Measurements from ENCODE around the gene KCNQ1. TPM values are rescaled to one million over a fixed set of nuclear protein-coding genes. Genes with fewer than 3 reads are reported as not detected.

Gene KCNQ1
- total and polyA plus RNA-seq, 8 donors = 7.1 to 37.7 (median 9.9) TPM

DNA sequence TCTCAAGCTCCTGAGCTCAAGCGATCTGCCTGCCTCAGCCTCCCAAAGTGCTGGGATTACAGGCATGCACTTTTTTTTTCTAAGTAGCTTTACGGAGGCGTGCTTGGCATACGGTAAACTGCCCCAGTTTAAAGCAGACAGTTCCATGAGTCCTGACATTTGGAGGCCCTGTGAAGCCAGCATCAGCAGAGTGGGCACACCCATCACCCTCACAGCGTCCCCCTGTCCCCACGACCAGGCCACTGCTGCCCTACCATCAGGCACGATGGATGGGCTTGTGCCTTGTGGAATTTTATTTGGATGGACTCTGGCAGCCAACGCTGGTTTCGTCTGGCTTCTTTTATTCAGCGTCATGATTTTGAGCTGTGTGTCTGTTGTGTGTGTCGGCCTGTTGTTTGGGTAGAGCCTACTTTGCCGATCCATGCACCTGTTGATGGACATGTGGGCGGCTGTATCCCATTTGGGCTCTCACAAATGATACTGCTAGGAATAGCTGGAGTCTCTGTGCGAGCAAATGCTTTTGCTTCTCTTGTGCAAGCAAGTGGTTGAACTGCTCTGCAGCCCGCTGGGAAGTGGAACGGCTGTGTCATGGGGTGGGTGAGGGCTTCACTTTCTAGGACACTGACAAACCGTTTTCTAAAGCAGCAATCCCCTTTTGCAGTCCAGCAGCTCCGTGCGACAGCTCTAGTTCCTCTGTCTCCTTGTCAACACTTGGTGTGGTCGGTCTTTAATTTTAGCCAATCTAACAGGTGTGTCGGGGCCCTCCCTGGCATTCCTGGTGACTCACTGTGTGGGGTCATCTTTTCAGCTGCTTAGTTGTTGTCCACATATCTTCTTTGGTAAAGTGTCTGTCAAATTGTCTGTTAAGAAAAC lies 23.8 kb downstream of the KCNQ1 start:
- intact Hi-C loops (cut with DNase I) = no loop called here
- Histone ChIP-seq H3K27me3 (no peaks in the 10 kb centered on the region), H3K27ac (no peak overlapping the region), H3K4me3 (no peak overlapping the region), H3K36me3 (no peaks in the 10 kb centered on the region), H3K9me3 (no peaks in the 10 kb centered on the region), H3K4me1 (peaks cover 0 to 10% of the 10 kb centered on the region in 2 donors)
- no peak for ATAC-seq
- no peak for DNase-seq
- TF ChIP-seq, protein P1, sequence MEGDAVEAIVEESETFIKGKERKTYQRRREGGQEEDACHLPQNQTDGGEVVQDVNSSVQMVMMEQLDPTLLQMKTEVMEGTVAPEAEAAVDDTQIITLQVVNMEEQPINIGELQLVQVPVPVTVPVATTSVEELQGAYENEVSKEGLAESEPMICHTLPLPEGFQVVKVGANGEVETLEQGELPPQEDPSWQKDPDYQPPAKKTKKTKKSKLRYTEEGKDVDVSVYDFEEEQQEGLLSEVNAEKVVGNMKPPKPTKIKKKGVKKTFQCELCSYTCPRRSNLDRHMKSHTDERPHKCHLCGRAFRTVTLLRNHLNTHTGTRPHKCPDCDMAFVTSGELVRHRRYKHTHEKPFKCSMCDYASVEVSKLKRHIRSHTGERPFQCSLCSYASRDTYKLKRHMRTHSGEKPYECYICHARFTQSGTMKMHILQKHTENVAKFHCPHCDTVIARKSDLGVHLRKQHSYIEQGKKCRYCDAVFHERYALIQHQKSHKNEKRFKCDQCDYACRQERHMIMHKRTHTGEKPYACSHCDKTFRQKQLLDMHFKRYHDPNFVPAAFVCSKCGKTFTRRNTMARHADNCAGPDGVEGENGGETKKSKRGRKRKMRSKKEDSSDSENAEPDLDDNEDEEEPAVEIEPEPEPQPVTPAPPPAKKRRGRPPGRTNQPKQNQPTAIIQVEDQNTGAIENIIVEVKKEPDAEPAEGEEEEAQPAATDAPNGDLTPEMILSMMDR (IDR thresholded peaks at IDR 0.05) = no peak

DNA sequence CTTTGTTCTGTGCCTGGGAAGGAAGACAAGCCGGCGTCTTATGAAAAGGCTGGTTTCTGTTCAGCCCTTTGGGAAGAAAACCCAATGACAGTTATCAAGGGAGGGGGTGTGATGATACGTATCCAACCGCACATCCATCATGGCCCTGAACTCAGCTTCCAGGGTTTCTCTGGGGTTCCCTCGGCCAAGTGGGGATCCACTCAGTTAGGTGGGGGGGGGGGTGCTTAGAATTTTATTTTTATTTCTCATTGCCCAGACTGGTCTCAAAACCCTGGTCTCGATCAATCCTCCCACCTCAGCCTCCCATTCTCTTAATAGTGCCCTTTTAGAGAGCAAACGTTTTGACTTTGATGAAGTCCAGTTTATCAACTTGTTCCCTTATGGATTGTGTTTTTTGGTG lies 25.7 kb downstream of the KCNQ1 start:
- no peak overlapping the region for H3K27ac ChIP-seq
- H3K9me3 ChIP-seq = no peaks in the 10 kb centered on the region
- H3K36me3 ChIP-seq = no peaks in the 10 kb centered on the region
- ATAC-seq (no peak), DNase-seq (no peak)
- intact Hi-C loops (cut with DNase I) = no loop called here
- peaks cover 0 to 10% of the 10 kb centered on the region in 2 donors for H3K4me1 ChIP-seq
- TF ChIP-seq, protein P1 (IDR thresholded peaks at IDR 0.05) = no peak
- no peak overlapping the region for H3K4me3 ChIP-seq
- H3K27me3 ChIP-seq = no peaks in the 10 kb centered on the region

DNA sequence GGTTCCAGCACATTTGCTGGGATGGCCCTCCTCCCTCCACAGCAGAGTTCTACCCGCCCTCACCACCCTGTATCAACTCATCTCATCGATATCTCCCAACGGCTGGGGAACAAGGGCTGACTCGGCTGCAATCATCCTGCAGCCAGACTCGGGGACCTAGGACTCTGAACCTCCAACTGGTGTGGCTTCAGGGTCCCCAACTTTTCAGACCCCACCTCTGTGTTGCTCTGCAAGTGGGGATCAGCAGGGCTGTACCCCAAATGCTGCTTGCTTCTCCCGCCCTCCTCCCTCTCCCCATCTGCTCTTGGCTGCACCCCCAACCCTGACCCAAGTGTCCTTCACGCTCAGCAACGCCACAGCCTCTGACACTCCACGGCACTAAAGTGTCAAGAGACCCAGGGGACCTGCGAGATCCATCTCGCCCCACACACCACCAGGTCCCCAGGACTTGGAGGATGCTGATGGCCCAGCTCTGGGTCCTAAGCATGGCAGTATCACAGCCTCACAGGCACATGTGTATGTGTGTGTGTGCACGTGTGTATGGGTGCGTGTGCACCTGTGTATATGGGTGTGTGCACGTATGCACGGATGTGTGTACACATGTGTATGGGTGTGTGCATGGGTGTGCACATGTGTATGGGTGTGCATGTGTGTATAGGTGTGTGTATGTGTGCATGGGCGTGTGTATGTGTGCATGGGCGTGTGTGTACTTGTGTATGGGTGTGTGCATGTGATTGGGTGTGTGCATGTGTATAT lies 26.4 kb downstream of the KCNQ1 start:
- TF ChIP-seq, protein P1 (IDR thresholded peaks at IDR 0.05) = no peak
- Histone ChIP-seq H3K4me1 (peaks cover 0 to 10% of the 10 kb centered on the region in 2 donors), H3K9me3 (no peaks in the 10 kb centered on the region), H3K4me3 (no peak overlapping the region), H3K27me3 (no peaks in the 10 kb centered on the region), H3K36me3 (no peaks in the 10 kb centered on the region), H3K27ac (no peak overlapping the region)
- intact Hi-C loops (cut with DNase I) = no loop called here
- ATAC-seq (no peak), DNase-seq (no peak)

DNA sequence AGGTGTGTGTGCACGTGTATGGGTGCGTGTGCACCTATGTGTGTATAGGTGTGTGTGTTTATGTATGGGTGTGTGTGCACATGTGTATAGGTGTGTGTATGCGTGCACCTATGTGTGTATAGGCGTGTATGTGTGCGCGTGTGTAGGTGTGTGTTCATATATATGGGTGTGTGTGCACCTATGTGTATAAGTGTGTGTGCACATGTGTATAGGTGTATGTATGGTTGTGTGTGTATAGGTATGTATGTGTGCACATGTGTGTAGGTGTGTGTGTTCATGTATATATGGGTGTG lies 26.9 kb downstream of the KCNQ1 start:
- no peak overlapping the region for H3K27ac ChIP-seq
- TF ChIP-seq, protein P1 (IDR thresholded peaks at IDR 0.05) = no peak
- H3K4me1 ChIP-seq = peaks cover 0 to 10% of the 10 kb centered on the region in 2 donors
- ATAC-seq (no peak), DNase-seq (no peak)
- H3K9me3 ChIP-seq = no peaks in the 10 kb centered on the region
- intact Hi-C loops (cut with DNase I) = no loop called here
- no peaks in the 10 kb centered on the region for H3K27me3 ChIP-seq
- H3K36me3 ChIP-seq = no peaks in the 10 kb centered on the region
- H3K4me3 ChIP-seq = no peak overlapping the region

GRCh38 chr11:2472428-2473186 lies 27.8 kb downstream of the KCNQ1 start:
- Histone ChIP-seq H3K36me3 (no peaks in the 10 kb centered on the region), H3K9me3 (no peaks in the 10 kb centered on the region), H3K27me3 (no peaks in the 10 kb centered on the region), H3K27ac (no peak overlapping the region), H3K4me3 (no peak overlapping the region), H3K4me1 (peaks cover 0 to 4% of the 10 kb centered on the region in 2 donors)
- intact Hi-C loops (cut with DNase I) = no loop called here
- no peak for ATAC-seq
- no peak for DNase-seq
- TF ChIP-seq, protein P1 (IDR thresholded peaks at IDR 0.05) = no peak
